H1 (cell line): ENCODE results near the gene BCL2L12. TPM values are rescaled to one million over a fixed set of nuclear protein-coding genes. Genes with fewer than 3 reads are reported as not detected.

Experiments used
- CTCF ChIA-PET: fragments of 300-600 bp; sonication (Branson Sonifier 250); formaldehyde crosslinking; loops from one replicate; lab custom pipeline; 2021; ENCODE audit not compliant: partially characterized antibody; lab: Charles Lee
- POLR2A ChIA-PET: fragments of 300-600 bp; sonication (Branson Sonifier 250); formaldehyde crosslinking; loops from one replicate; lab custom pipeline; 2021; ENCODE audit warnings: inconsistent platforms; ENCODE audit not compliant: partially characterized antibody; lab: Charles Lee
- DNase-seq, 2 experiments: peaks; one replicate each; pipeline versions ENCODE4 v3.0.0 to v3.0.0-alpha.2; 2010 to 2022; ENCODE audit warnings: low spot score in 2 of 2, low read depth in 1 of 2, mixed read lengths in 1 of 2
- FAIRE-seq: peaks from 2 replicates; lab custom pipeline; 2011; peaks lifted over from hg19 to GRCh38; lab: Jason Lieb, UNC
- H2AFZ ChIP-seq: 2 replicates; pipeline ENCODE4 v1.8.1; 2012; ENCODE audit warnings: low read length, inconsistent platforms
- H2AK5ac ChIP-seq: 2 replicates; pipeline ENCODE4 v1.6.1; 2013; ENCODE audit warnings: low read depth, low read length
- H2BK120ac ChIP-seq: replicated peaks from 2 replicates; pipeline ENCODE3; 2013; ENCODE audit warnings: low read depth, low read length, inconsistent platforms
- H2BK12ac ChIP-seq: 2 replicates; pipeline ENCODE4 v1.6.1; 2013; ENCODE audit warnings: low read depth, low read length
- H2BK15ac ChIP-seq: 2 replicates; pipeline ENCODE4 v1.6.1; 2013; ENCODE audit warnings: low read length
- H2BK20ac ChIP-seq: 2 replicates; pipeline ENCODE4 v1.6.1; 2013; ENCODE audit warnings: low read length
- H2BK5ac ChIP-seq: 2 replicates; pipeline ENCODE4 v1.6.1; 2013; ENCODE audit warnings: low read depth, low read length
- H3K14ac ChIP-seq: 2 replicates; pipeline ENCODE4 v1.6.1; 2013; ENCODE audit warnings: inconsistent platforms; ENCODE audit not compliant: insufficient read length
- H3K18ac ChIP-seq: 2 replicates; pipeline ENCODE4 v1.6.1; 2013; ENCODE audit warnings: low read length; ENCODE audit errors: extremely low read depth
- H3K23ac ChIP-seq: 2 replicates; pipeline ENCODE4 v1.6.1; 2013; ENCODE audit warnings: inconsistent platforms; ENCODE audit not compliant: insufficient read length
- H3K23me2 ChIP-seq: 2 replicates; pipeline ENCODE4 v1.6.1; 2013; ENCODE audit warnings: low read depth, low read length
- H3K27ac ChIP-seq: 2 replicates; pipeline ENCODE4 v1.6.1; 2011; ENCODE audit warnings: low read depth, low read length, inconsistent platforms
- H3K27me3 ChIP-seq, 4 experiments: replicated peaks in 1 of 4; 1 replicate in 1 of 4; 2 replicates in 3 of 4; pipeline versions ENCODE4 v1.6.1 to v1.8.1; 2011 to 2013; ENCODE audit warnings: low read length in 3 of 4, mild to moderate bottlenecking in 3 of 4, inconsistent platforms in 2 of 4, mixed read lengths in 2 of 4, moderate library complexity in 1 of 4; ENCODE audit not compliant: control insufficient read depth in 3 of 4, insufficient read depth in 3 of 4; ENCODE audit errors: extremely low read depth in 1 of 4
- H3K36me3 ChIP-seq, 4 experiments: 2 replicates each; pipeline versions ENCODE4 v1.6.1 to v1.8.1; 2011 to 2013; ENCODE audit warnings: mild to moderate bottlenecking in 4 of 4, low read length in 3 of 4, moderate library complexity in 2 of 4, control low read depth in 1 of 4, inconsistent platforms in 1 of 4; ENCODE audit not compliant: insufficient read depth in 4 of 4, control insufficient read depth in 2 of 4
- H3K4ac ChIP-seq: replicated peaks from 2 replicates; pipeline ENCODE3; 2013; ENCODE audit warnings: low read length, low read depth, mixed read lengths, inconsistent platforms; ENCODE audit not compliant: insufficient read length
- H3K4me1 ChIP-seq, 4 experiments: replicated peaks in 1 of 4; 1 replicate in 1 of 4; 2 replicates in 3 of 4; pipeline versions ENCODE4 v1.6.1 to v1.8.1; 2011 to 2013; ENCODE audit warnings: low read length in 3 of 4, inconsistent platforms in 2 of 4, mixed read lengths in 1 of 4; ENCODE audit not compliant: insufficient read depth in 4 of 4, control insufficient read depth in 3 of 4
- H3K4me2 ChIP-seq, 2 experiments: 2 replicates each; pipeline versions ENCODE4 v1.6.1 to v1.8.1; 2011 to 2013; ENCODE audit warnings: low read depth in 2 of 2, low read length in 2 of 2, control low read depth in 1 of 2, inconsistent platforms in 1 of 2, mild to moderate bottlenecking in 1 of 2; ENCODE audit not compliant: insufficient read depth in 1 of 2
- H3K4me3 ChIP-seq, 4 experiments: fragments of 200-600, 300-600 bp in 1 of 4; sonication (generic), shearing (Covaris generic), sonication (Bioruptor Twin) in 1 of 4; 2 replicates each; pipeline versions ENCODE4 v1.5.1 to v1.8.1; 2011 to 2016; ENCODE audit warnings: low read length in 4 of 4, low read depth in 3 of 4, control low read depth in 2 of 4, inconsistent platforms in 2 of 4, mild to moderate bottlenecking in 2 of 4, mixed read lengths in 1 of 4, moderate library complexity in 1 of 4; ENCODE audit not compliant: insufficient read depth in 2 of 4; ENCODE audit errors: extremely low read depth in 1 of 4
- H3K56ac ChIP-seq: replicated peaks from 2 replicates; pipeline ENCODE3; 2013; ENCODE audit warnings: low read depth, mild to moderate bottlenecking, mixed read lengths, low read length, inconsistent platforms; ENCODE audit not compliant: insufficient read length
- H3K79me1 ChIP-seq: 2 replicates; pipeline ENCODE4 v1.6.1; 2013; ENCODE audit warnings: low read depth, low read length, control low read depth
- H3K79me2 ChIP-seq, 2 experiments: 2 replicates each; pipeline versions ENCODE4 v1.6.1 to v1.8.1; 2012 to 2013; ENCODE audit warnings: low read length in 2 of 2, mild to moderate bottlenecking in 2 of 2, inconsistent platforms in 1 of 2; ENCODE audit not compliant: insufficient read depth in 2 of 2, control insufficient read depth in 1 of 2
- H3K9ac ChIP-seq, 4 experiments: replicated peaks in 1 of 4; 1 replicate in 1 of 4; 2 replicates in 3 of 4; pipeline versions ENCODE4 v1.6.1 to v1.8.1; 2011 to 2013; ENCODE audit warnings: low read depth in 3 of 4, low read length in 3 of 4, control low read depth in 2 of 4, mild to moderate bottlenecking in 2 of 4, moderate library complexity in 2 of 4, inconsistent platforms in 1 of 4; ENCODE audit errors: extremely low read depth in 1 of 4
- H3K9me3 ChIP-seq, 2 experiments: 2 replicates each; pipeline versions ENCODE4 v1.6.1 to v1.8.1; 2012 to 2013; ENCODE audit warnings: mild to moderate bottlenecking in 2 of 2, moderate library complexity in 2 of 2, control low read depth in 1 of 2, inconsistent platforms in 1 of 2, low read depth in 1 of 2, low read length in 1 of 2, mixed read lengths in 1 of 2; ENCODE audit not compliant: insufficient read depth in 2 of 2
- H4K20me1 ChIP-seq, 2 experiments: replicated peaks in 1 of 2; 2 replicates each; pipeline versions ENCODE3 to v1.8.1; 2011 to 2013; ENCODE audit warnings: inconsistent platforms in 2 of 2, low read length in 2 of 2, mild to moderate bottlenecking in 1 of 2; ENCODE audit not compliant: insufficient read depth in 2 of 2, control insufficient read depth in 1 of 2
- H4K5ac ChIP-seq: 2 replicates; pipeline ENCODE4 v1.6.1; 2013; ENCODE audit warnings: low read length, low read depth, mixed read lengths, inconsistent platforms; ENCODE audit not compliant: insufficient read length
- H4K8ac ChIP-seq: 2 replicates; pipeline ENCODE4 v1.8.0; 2013; ENCODE audit warnings: mild to moderate bottlenecking, moderate library complexity, low read length, inconsistent platforms; ENCODE audit not compliant: insufficient read depth; ENCODE audit errors: extremely low read depth
- H4K91ac ChIP-seq: replicated peaks from 2 replicates; pipeline ENCODE3; 2013; ENCODE audit warnings: low read length, mixed read lengths, inconsistent platforms; ENCODE audit not compliant: insufficient read length
- ASH2L ChIP-seq: fragments of 200-600, 300-600 bp; sonication (generic); IDR thresholded peaks from one replicate; pipeline ENCODE4 v1.7.1; 2017; ENCODE audit warnings: low read length
- NANOG ChIP-seq: IDR thresholded peaks from 2 replicates; pipeline ENCODE4 v1.6.1; 2011; ENCODE audit warnings: low read length, low read depth, mild to moderate bottlenecking, inconsistent platforms; ENCODE audit not compliant: insufficient read depth, poor library complexity, severe bottlenecking
- RAD21 ChIP-seq, 2 experiments: IDR thresholded peaks in 1 of 2; conservative IDR thresholded peaks in 1 of 2; 2 replicates each; pipeline ENCODE4 v1.6.1; 2011; ENCODE audit warnings: low read depth in 2 of 2, low read length in 2 of 2, improper control_type of control experiment in 1 of 2, inconsistent platforms in 1 of 2, mild to moderate bottlenecking in 1 of 2, moderate library complexity in 1 of 2
- SP2 ChIP-seq: IDR thresholded peaks from 2 replicates; pipeline ENCODE4 v1.6.1; 2012; ENCODE audit warnings: mild to moderate bottlenecking, low read length, inconsistent platforms
- TEAD4 ChIP-seq: IDR thresholded peaks from 2 replicates; pipeline ENCODE4 v1.6.1; 2012; ENCODE audit warnings: low read depth, low read length, inconsistent platforms, mixed read lengths
- WGBS, 2 experiments: shearing (Covaris generic) in 1 of 2; methylation state at CpG; one replicate each; pipeline versions ENCODE4 v1.1.6 to v1.1.7; 2013 to 2015; ENCODE audit warnings: low lambda C conversion rate in 2 of 2, mixed read lengths in 2 of 2, inconsistent platforms in 1 of 2, low coverage in 1 of 2, missing lambda C conversion rate in 1 of 2; ENCODE audit not compliant: insufficient replicate concordance in 2 of 2, insufficient coverage in 1 of 2, insufficient read length in 1 of 2; ENCODE audit errors: extremely low coverage in 1 of 2, missing lambda C conversion rate in 1 of 2; 5-methylcytosine and 5-hydroxymethylcytosine counted together
- polyA plus RNA-seq, 7 experiments: library from polyadenylated mRNA; depleted of rRNA in 3 of 7; stranded (reverse) in 5 of 7; unstranded in 2 of 7; fragments of >200 nt in 5 of 7; fragments of 200-250 nt in 2 of 7; gene quantifications; 1 replicate in 5 of 7; 2 replicates in 1 of 7; 4 replicates in 1 of 7; pipeline versions ENCODE4 v1.2.1 to v1.2.3, GENCODE V29; 2011 to 2013; ENCODE audit warnings: missing spikeins in 2 of 7, mixed read lengths in 2 of 7
- total RNA-seq: library from RNA; stranded (reverse); fragmentation: NEBNext Ultra II Directional; extraction: Animal tissue kit (Norgen Biotek cat#: 25700); gene quantifications from 2 replicates; pipeline ENCODE4 v1.2.1, GENCODE V29; 2021

Gene BCL2L12
- total and polyA plus RNA-seq, 2 of the 8 experiments (the other 6 are each of a cell fraction or from before 2014, with no cell fraction given), result 126 to 209 TPM

DNA sequence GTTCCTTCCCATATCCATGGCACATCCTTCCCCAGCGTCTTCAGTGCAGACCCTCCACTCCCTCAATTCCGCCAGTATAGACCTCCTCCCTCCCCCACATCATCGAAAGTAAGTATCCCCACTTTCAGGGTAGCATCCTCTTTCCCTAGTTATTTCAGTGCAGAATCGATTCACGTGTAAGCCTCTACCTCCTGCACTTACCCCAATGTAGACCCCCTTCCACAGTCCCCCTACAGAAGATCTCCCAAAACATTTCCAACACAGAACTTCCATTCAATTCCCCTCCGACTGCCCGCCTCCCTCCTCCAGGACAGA is 740 bp upstream of the BCL2L12 start:
- H3K23me2 ChIP-seq, result peaks cover 15% of the 10 kb centered on the region
- peaks cover 0 to 7% (median 2%) of the 10 kb centered on the region in 4 experiments; a peak in 4 of 7 replicates for H3K4me1 ChIP-seq
- H3K27me3 ChIP-seq, result no peaks in the 10 kb centered on the region
- peak overlapping the region; percentile 96 for H3K18ac ChIP-seq
- H3K79me2 ChIP-seq, result peaks cover 5 to 32% of the 10 kb centered on the region in 2 experiments; a peak in 2 of 4 replicates
- H4K5ac ChIP-seq, result peak overlapping the region; percentile 90
- peak overlapping the region; percentile 66; the same call in 1 of the 2 replicates for H2AK5ac ChIP-seq
- WGBS, 2 experiments, result 2% methylated on average over 7 of the region's 7 CpGs; no CpG with 5 or more reads in 1 of the 2 experiments
- peak overlapping the region; percentile 86 for H3K56ac ChIP-seq
- ChIA-PET CTCF (interaction anchor here (1.3 to 2.3 kb wide), 6 partner anchors 10 to 25 kb away, joined by 4 to 13 read pairs (median 6); partner anchors contain the start of gene ADM5), POLR2A (interaction anchor here (0.8 to 18.0 kb wide), 12 partner anchors 9 to 144 kb away, joined by 3 to 275 read pairs (median 8); partner anchors contain the start of genes ADM5, CPT1C, NOSIP and PRMT1)
- H3K23ac ChIP-seq, result no peak overlapping the region
- H2BK15ac ChIP-seq, result no peak overlapping the region
- H2AFZ ChIP-seq, result no peak overlapping the region
- peaks cover 9 to 10% of the 10 kb centered on the region in 2 experiments for H4K20me1 ChIP-seq
- H4K91ac ChIP-seq, result peak overlapping the region; percentile 54
- peak overlapping the region; percentile 43; the same call in 1 of the 2 replicates for H2BK12ac ChIP-seq
- peaks cover 5% of the 10 kb centered on the region for H3K79me1 ChIP-seq
- H3K27ac ChIP-seq, result peak overlapping the region; percentile 72
- no peak overlapping the region for H3K14ac ChIP-seq
- peaks cover 12 to 38% (median 28%) of the 10 kb centered on the region in 4 experiments; a peak in 7 of 8 replicates for H3K36me3 ChIP-seq
- peak overlapping the region; percentile 69; the same call in 1 of the 2 replicates for H4K8ac ChIP-seq
- H3K4me2 ChIP-seq, result peak overlapping the region; percentile 85 to 89
- no peak for DNase-seq
- H2BK120ac ChIP-seq, result no peak overlapping the region
- H3K9me3 ChIP-seq, result peaks cover 7% of the 10 kb centered on the region in 2 experiments
- no peak for TF ChIP-seq SP2
- no peak for TF ChIP-seq RAD21 (IDR thresholded peaks at IDR 0.05 in 1 of 2, conservative IDR thresholded peaks at IDR 0.05 in 1 of 2; ENCODE audit: low read depth in 2 of 2, low read length in 2 of 2)
- no peak for TF ChIP-seq TEAD4
- TF ChIP-seq ASH2L, result peak; percentile 5
- no peak for TF ChIP-seq NANOG
- peak overlapping the region; percentile 89 to 98 (median 96) for H3K4me3 ChIP-seq
- peak overlapping the region; percentile 86 for H2BK5ac ChIP-seq
- no peak overlapping the region for H3K4ac ChIP-seq
- H2BK20ac ChIP-seq, result no peak overlapping the region
- FAIRE-seq, result no peak
- peak overlapping the region; percentile 49 to 92 (median 80) for H3K9ac ChIP-seq
